IMR-90 (cell line): Measurements from ENCODE around the gene LRFN4. TPM values are rescaled to one million over a fixed set of nuclear protein-coding genes. Genes with fewer than 3 reads are reported as not detected.

Source experiments
- ATAC-seq: fragments of 200-7000 bp; cut with Tn5 transposase; 2 replicates; pipeline ENCODE4 v1.9.1; 2020; ENCODE audit warnings: low read depth, mild to moderate bottlenecking, moderate library complexity
- BruUV-seq: library from RNA; stranded (reverse); fragments of 400-500 nt; replicated peaks from 2 replicates; lab custom pipeline; 2021; lab: Mats Ljungman, UMichigan
- CTCF ChIA-PET: fragments of 300-600 bp; formaldehyde crosslinking; extraction: SDS; loops from one replicate; lab custom pipeline; 2021; ENCODE audit warnings: antibody characterized with exemption; lab: Yijun Ruan, JAX
- POLR2A ChIA-PET: fragments of 300-600 bp; sonication (Branson Sonifier 250); formaldehyde crosslinking; loops from one replicate; lab custom pipeline; 2022; ENCODE audit warnings: antibody characterized with exemption; ENCODE audit not compliant: unreplicated experiment; lab: Charles Lee
- DNase-seq: peaks from one replicate; pipeline ENCODE4 v3.0.0; 2013
- H2AFZ ChIP-seq: replicated peaks from 2 replicates; pipeline ENCODE3; 2013; ENCODE audit warnings: low read length, mild to moderate bottlenecking; ENCODE audit not compliant: poor library complexity
- H2AK5ac ChIP-seq: 2 replicates; pipeline ENCODE4 v1.6.1; 2013; ENCODE audit warnings: low read depth, low read length, inconsistent platforms
- H2AK9ac ChIP-seq: replicated peaks from 2 replicates; pipeline ENCODE3; 2013; ENCODE audit warnings: mild to moderate bottlenecking, low read depth, low read length, moderate library complexity; ENCODE audit not compliant: poor library complexity
- H2BK120ac ChIP-seq: 2 replicates; pipeline ENCODE4 v1.6.1; 2013; ENCODE audit warnings: low read depth, low read length, inconsistent platforms
- H2BK15ac ChIP-seq: 3 replicates; pipeline ENCODE4 v1.6.1; 2013; ENCODE audit warnings: low read depth, low read length, inconsistent platforms
- H2BK20ac ChIP-seq: 2 replicates; pipeline ENCODE4 v1.6.1; 2013; ENCODE audit warnings: low read depth, mild to moderate bottlenecking, inconsistent platforms, low read length, moderate library complexity
- H2BK5ac ChIP-seq: 2 replicates; pipeline ENCODE4 v1.6.1; 2013; ENCODE audit warnings: mild to moderate bottlenecking, low read depth, low read length, inconsistent platforms; ENCODE audit not compliant: poor library complexity, severe bottlenecking
- H3K14ac ChIP-seq: replicated peaks from 2 replicates; pipeline ENCODE4 v1.6.1; 2013; ENCODE audit warnings: low read depth, low read length, inconsistent platforms
- H3K18ac ChIP-seq: 2 replicates; pipeline ENCODE4 v1.6.1; 2013; ENCODE audit warnings: low read depth, low read length, control low read depth
- H3K23ac ChIP-seq: 2 replicates; pipeline ENCODE4 v1.6.1; 2013; ENCODE audit warnings: low read depth, low read length, inconsistent platforms
- H3K27ac ChIP-seq: 2 replicates; pipeline ENCODE4 v1.5.1; 2013; ENCODE audit warnings: mild to moderate bottlenecking, control low read depth, low read length; ENCODE audit not compliant: insufficient read depth
- H3K27me3 ChIP-seq: 2 replicates; pipeline ENCODE4 v1.6.1; 2013; ENCODE audit warnings: low read length; ENCODE audit not compliant: control insufficient read depth, insufficient read depth
- H3K36me3 ChIP-seq: 2 replicates; pipeline ENCODE4 v1.6.1; 2013; ENCODE audit warnings: low read length, mixed read lengths; ENCODE audit not compliant: control insufficient read depth, insufficient read depth
- H3K4ac ChIP-seq: 2 replicates; pipeline ENCODE4 v1.6.1; 2013; ENCODE audit warnings: low read depth, low read length, inconsistent platforms
- H3K4me1 ChIP-seq: 2 replicates; pipeline ENCODE4 v1.6.1; 2013; ENCODE audit warnings: low read length, mixed read lengths; ENCODE audit not compliant: control insufficient read depth, insufficient read depth
- H3K4me2 ChIP-seq: 2 replicates; pipeline ENCODE4 v1.6.1; 2013; ENCODE audit warnings: low read depth, mild to moderate bottlenecking, control low read depth, low read length, moderate library complexity
- H3K4me3 ChIP-seq: 2 replicates; pipeline ENCODE4 v1.5.1; 2013; ENCODE audit warnings: low read depth, mild to moderate bottlenecking, control low read depth, low read length, moderate library complexity; ENCODE audit not compliant: insufficient read depth
- H3K56ac ChIP-seq: 2 replicates; pipeline ENCODE4 v1.6.1; 2013; ENCODE audit warnings: low read length, inconsistent platforms; ENCODE audit not compliant: insufficient read depth; ENCODE audit errors: extremely low read depth
- H3K79me1 ChIP-seq, 2 experiments: 2 replicates each; pipeline ENCODE4 v1.6.1; 2013; ENCODE audit warnings: low read length in 2 of 2, inconsistent platforms in 1 of 2, low read depth in 1 of 2
- H3K9ac ChIP-seq: 2 replicates; pipeline ENCODE4 v1.6.1; 2013; ENCODE audit warnings: low read depth, low read length, control low read depth
- H3K9me1 ChIP-seq: 2 replicates; pipeline ENCODE4 v1.6.1; 2013; ENCODE audit warnings: low read length, inconsistent platforms; ENCODE audit not compliant: insufficient read depth
- H3K9me3 ChIP-seq: 2 replicates; pipeline ENCODE4 v1.6.1; 2013; ENCODE audit warnings: low read length; ENCODE audit not compliant: control insufficient read depth, insufficient read depth
- H4K20me1 ChIP-seq: 2 replicates; pipeline ENCODE4 v1.6.1; 2013; ENCODE audit warnings: low read length, inconsistent platforms; ENCODE audit not compliant: insufficient read depth
- H4K5ac ChIP-seq: 2 replicates; pipeline ENCODE4 v1.6.1; 2013; ENCODE audit warnings: mild to moderate bottlenecking, low read depth, low read length, control low read depth
- H4K8ac ChIP-seq, 2 experiments: 2 replicates each; pipeline ENCODE4 v1.6.1; 2013; ENCODE audit warnings: low read depth in 2 of 2, low read length in 2 of 2, control low read depth in 1 of 2, inconsistent platforms in 1 of 2
- H4K91ac ChIP-seq: 2 replicates; pipeline ENCODE4 v1.6.1; 2013; ENCODE audit warnings: low read depth, low read length, inconsistent platforms; ENCODE audit not compliant: insufficient read depth
- BHLHE40 ChIP-seq: fragments of 150-350 bp; IDR thresholded peaks from 2 replicates; pipeline ENCODE4 v1.6.1; 2016; ENCODE audit warnings: mild to moderate bottlenecking, low read depth, low read length
- CEBPB ChIP-seq: IDR thresholded peaks from 2 replicates; pipeline ENCODE4 v1.6.1; 2012; ENCODE audit warnings: low read depth, low read length, improper control_type of control experiment
- CHD1 ChIP-seq: IDR thresholded peaks from 2 replicates; pipeline ENCODE4 v1.6.1; 2012; ENCODE audit warnings: low read depth, low read length, improper control_type of control experiment
- CTCF ChIP-seq: conservative IDR thresholded peaks from 2 replicates; pipeline ENCODE4 v1.5.1; 2012; ENCODE audit warnings: mild to moderate bottlenecking, low read depth, low read length, improper control_type of control experiment
- ELK1 ChIP-seq: fragments of 150-350 bp; IDR thresholded peaks from 2 replicates; pipeline ENCODE4 v1.6.1; 2016; ENCODE audit warnings: low read depth, mild to moderate bottlenecking, low read length, moderate library complexity, borderline replicate concordance
- FOS ChIP-seq: fragments of 150-350 bp; IDR thresholded peaks from 2 replicates; pipeline ENCODE4 v1.6.1; 2016; ENCODE audit warnings: low read depth, low read length
- MAFK ChIP-seq: IDR thresholded peaks from 2 replicates; pipeline ENCODE4 v1.6.1; 2012; ENCODE audit warnings: low read depth, low read length, improper control_type of control experiment
- MAZ ChIP-seq: IDR thresholded peaks from 2 replicates; pipeline ENCODE4 v1.6.1; 2012; ENCODE audit warnings: low read depth, mild to moderate bottlenecking, low read length, improper control_type of control experiment, moderate library complexity, borderline replicate concordance
- MXI1 ChIP-seq: IDR thresholded peaks from 2 replicates; pipeline ENCODE4 v1.6.1; 2012; ENCODE audit warnings: low read depth, mild to moderate bottlenecking, low read length, moderate library complexity, borderline replicate concordance
- NFE2L2 ChIP-seq: fragments of 150-350 bp; IDR thresholded peaks from 2 replicates; pipeline ENCODE4 v1.6.1; 2016; ENCODE audit warnings: low read depth, mild to moderate bottlenecking, low read length
- POLR2A ChIP-seq: IDR thresholded peaks from 2 replicates; pipeline ENCODE4 v1.6.1; 2012; ENCODE audit warnings: mild to moderate bottlenecking, low read depth, low read length
- RAD21 ChIP-seq: IDR thresholded peaks from 2 replicates; pipeline ENCODE4 v1.6.1; 2012; ENCODE audit warnings: low read length, improper control_type of control experiment
- RCOR1 ChIP-seq: IDR thresholded peaks from 2 replicates; pipeline ENCODE4 v1.6.1; 2012; ENCODE audit warnings: mild to moderate bottlenecking, low read length, improper control_type of control experiment; ENCODE audit not compliant: insufficient replicate concordance
- RFX5 ChIP-seq: IDR thresholded peaks from 2 replicates; pipeline ENCODE4 v1.8.0; 2012; ENCODE audit warnings: low read depth, mild to moderate bottlenecking, low read length, moderate library complexity
- SMC3 ChIP-seq: fragments of 150-350 bp; IDR thresholded peaks from 2 replicates; pipeline ENCODE4 v1.6.1; 2016; ENCODE audit warnings: low read depth, mild to moderate bottlenecking, antibody characterized with exemption, low read length, moderate library complexity
- USF2 ChIP-seq: fragments of 150-350 bp; IDR thresholded peaks from 2 replicates; pipeline ENCODE4 v1.6.1; 2017; ENCODE audit warnings: mild to moderate bottlenecking, antibody characterized with exemption, low read length, low read depth
- WGBS, 2 experiments: methylation state at CpG; one replicate each; pipeline versions ENCODE4 v1.1.5 to v1.1.7; 2013; ENCODE audit warnings: missing lambda C conversion rate in 2 of 2; ENCODE audit not compliant: insufficient read length in 1 of 2; ENCODE audit errors: extremely low coverage in 2 of 2; 5-methylcytosine and 5-hydroxymethylcytosine counted together
- dilution Hi-C: fragments of 300-500 bp; cut with HindIII; formaldehyde crosslinking; loops from one replicate; pipeline ENCODE4 v1.14.3; 2018; ENCODE audit warnings: low sequenced_read_pairs; ENCODE audit not compliant: unreplicated experiment
- in situ Hi-C: fragments of 300-500 bp; cut with MboI; formaldehyde crosslinking; loops from 3 replicates; pipeline ENCODE4 v1.14.3; 2019; ENCODE audit warnings: low sequenced_read_pairs, inconsistent platforms, mixed read lengths
- intact Hi-C: fragments of 100-400 bp; cut with micrococcal nuclease; formaldehyde crosslinking; loops from 2 replicates; pipeline ENCODE4 v1.10.0; 2022
- polyA plus RNA-seq, 3 experiments: library from polyadenylated mRNA; depleted of rRNA; stranded (reverse); fragments of >200 nt; gene quantifications; 2 replicates each; pipeline ENCODE4 v1.2.3, GENCODE V29; 2012; ENCODE audit warnings: low replicate concordance in 1 of 3
- total RNA-seq: library from RNA; depleted of rRNA; stranded (reverse); fragments of >200 nt; gene quantifications from 2 replicates; pipeline ENCODE4 v1.2.3, GENCODE V29; 2012

The LRFN4 gene
- total and polyA plus RNA-seq, 2 of the 4 experiments (the other 2 are of a cell fraction): 6.1 to 18.9 TPM

- H2BK15ac ChIP-seq: no peak overlapping the region
- no peak overlapping the region for H3K56ac ChIP-seq
- ChIA-PET CTCF (no interaction called here), POLR2A (no interaction called here)
- no peaks in the 10 kb centered on the region for H3K9me1 ChIP-seq
- DNase-seq: no peak
- no peak overlapping the region for H2AK5ac ChIP-seq
- H4K5ac ChIP-seq: no peak overlapping the region
- H3K79me1 ChIP-seq: no peaks in the 10 kb centered on the region
- in situ Hi-C loops: no loop called here
- no peak overlapping the region for H3K4me2 ChIP-seq
- no CpG with 5 or more reads among the region's 13 CpGs for WGBS, 2 experiments
- H4K91ac ChIP-seq: no peak overlapping the region
- H3K4me3 ChIP-seq: no peak overlapping the region
- H3K9me3 ChIP-seq: no peaks in the 10 kb centered on the region
- dilution Hi-C loops: no loop called here
- TF ChIP-seq MXI1 (no peak), RAD21 (no peak), NFE2L2 (no peak), CTCF (no peak), RCOR1 (no peak), CEBPB (no peak), POLR2A (no peak), SMC3 (no peak), ELK1 (no peak), CHD1 (no peak), BHLHE40 (no peak), RFX5 (no peak), USF2 (no peak), MAZ (no peak), FOS (no peak), MAFK (no peak)
- H3K4ac ChIP-seq: no peak overlapping the region
- H4K20me1 ChIP-seq: no peaks in the 10 kb centered on the region
- H3K18ac ChIP-seq: no peak overlapping the region
- H3K36me3 ChIP-seq: peaks cover 54% of the 10 kb centered on the region; the same call in 1 of the 2 replicates
- no peak overlapping the region for H2AK9ac ChIP-seq
- no peak overlapping the region for H2BK120ac ChIP-seq
- H2BK5ac ChIP-seq: no peak overlapping the region
- H3K4me1 ChIP-seq: peaks cover 2% of the 10 kb centered on the region; the same call in 1 of the 2 replicates
- intact Hi-C loops: no loop called here
- no peak for ATAC-seq
- H2BK20ac ChIP-seq: no peak overlapping the region
- no peak overlapping the region for H2AFZ ChIP-seq
- H3K27ac ChIP-seq: no peak overlapping the region
- no peaks in the 10 kb centered on the region for H3K27me3 ChIP-seq
- no peak overlapping the region for H3K14ac ChIP-seq
- no peak overlapping the region for H3K23ac ChIP-seq
- H3K9ac ChIP-seq: no peak overlapping the region
- BruUV-seq: no TSS peak
- H4K8ac ChIP-seq: no peak overlapping the region
Measured at GRCh38 chr11:66868082-66868725, 11.3 kb downstream of the LRFN4 start.
